Peyer's patch (tissue), 4 donors: ENCODE data around the gene ENAH. TPM values are rescaled to one million over a fixed set of nuclear protein-coding genes. Genes with fewer than 3 reads are reported as not detected.
"Not testable (repeated sequence)": the region's sequence is repeated elsewhere in the genome, so short reads cannot be mapped to it uniquely, and the experiment has no call there.

ENCODE experiments used
- DNase-seq, 3 donors: peaks; one replicate each; pipeline ENCODE4 v3.0.0-alpha.2; 2017 to 2019
- H3K27ac ChIP-seq, 4 donors: fragments of 200-600 bp; sonication (generic); one replicate each; pipeline ENCODE4 v1.5.1; 2016 to 2019
- H3K27me3 ChIP-seq, 2 donors: fragments of 200-600 bp; sonication (generic); one replicate each; pipeline ENCODE4 v1.5.1; 2019
- H3K36me3 ChIP-seq, 3 donors: fragments of 200-600 bp; sonication (generic); one replicate each; pipeline ENCODE4 v1.5.1; 2016 to 2019
- H3K4me1 ChIP-seq, 4 donors: fragments of 200-600 bp; sonication (generic); one replicate each; pipeline ENCODE4 v1.5.1; 2016 to 2019
- H3K4me3 ChIP-seq, 4 donors: fragments of 200-600 bp; sonication (generic); 1 replicate in 3 of 4; 2 replicates in 1 of 4; pipeline ENCODE4 v1.5.1; 2016 to 2019; ENCODE audit warnings: mild to moderate bottlenecking in 1 of 4
- H3K9me3 ChIP-seq, 4 donors: fragments of 200-600 bp; sonication (generic); one replicate each; pipeline ENCODE4 v1.5.1; 2016 to 2019; ENCODE audit warnings: mild to moderate bottlenecking in 1 of 4
- POLR2A ChIP-seq, 2 donors: fragments of 450-650 bp; IDR thresholded peaks; one replicate each; pipeline ENCODE4 v1.5.1; 2017; ENCODE audit warnings: antibody characterized with exemption in 2 of 2, mild to moderate bottlenecking in 2 of 2, moderate library complexity in 2 of 2
- total RNA-seq, 4 donors: library from RNA; depleted of rRNA; stranded (reverse); fragments of >200 nt; gene quantifications; one replicate each; pipeline ENCODE4 v1.1.0, GENCODE V29; 2016
- TF ChIP-seq, protein P1 (sequence below), 6 experiments: fragments of 450-650 bp in 4 of 6; fragments of 200-600 bp in 2 of 6; sonication (generic) in 1 of 6; IDR thresholded peaks; one replicate each; pipeline ENCODE4 v1.5.1; 2017 to 2019; ENCODE audit warnings: antibody characterized with exemption in 6 of 6, mild to moderate bottlenecking in 3 of 6, moderate library complexity in 1 of 6

Gene ENAH
- total RNA-seq, 4 donors from 2014 or later: 7.6 to 51.2 (median 16.5) TPM

- Histone ChIP-seq H3K36me3 (no peaks in the 10 kb centered on the region), H3K4me3 (no peak overlapping the region), H3K27ac (no peak overlapping the region), H3K27me3 (no peaks in the 10 kb centered on the region), H3K9me3 (no peaks in the 10 kb centered on the region), H3K4me1 (peaks cover 0 to 5% (median 0%) of the 10 kb centered on the region in 4 donors)
- TF ChIP-seq POLR2A (IDR thresholded peaks at IDR 0.05): no peak
- TF ChIP-seq, protein P1, sequence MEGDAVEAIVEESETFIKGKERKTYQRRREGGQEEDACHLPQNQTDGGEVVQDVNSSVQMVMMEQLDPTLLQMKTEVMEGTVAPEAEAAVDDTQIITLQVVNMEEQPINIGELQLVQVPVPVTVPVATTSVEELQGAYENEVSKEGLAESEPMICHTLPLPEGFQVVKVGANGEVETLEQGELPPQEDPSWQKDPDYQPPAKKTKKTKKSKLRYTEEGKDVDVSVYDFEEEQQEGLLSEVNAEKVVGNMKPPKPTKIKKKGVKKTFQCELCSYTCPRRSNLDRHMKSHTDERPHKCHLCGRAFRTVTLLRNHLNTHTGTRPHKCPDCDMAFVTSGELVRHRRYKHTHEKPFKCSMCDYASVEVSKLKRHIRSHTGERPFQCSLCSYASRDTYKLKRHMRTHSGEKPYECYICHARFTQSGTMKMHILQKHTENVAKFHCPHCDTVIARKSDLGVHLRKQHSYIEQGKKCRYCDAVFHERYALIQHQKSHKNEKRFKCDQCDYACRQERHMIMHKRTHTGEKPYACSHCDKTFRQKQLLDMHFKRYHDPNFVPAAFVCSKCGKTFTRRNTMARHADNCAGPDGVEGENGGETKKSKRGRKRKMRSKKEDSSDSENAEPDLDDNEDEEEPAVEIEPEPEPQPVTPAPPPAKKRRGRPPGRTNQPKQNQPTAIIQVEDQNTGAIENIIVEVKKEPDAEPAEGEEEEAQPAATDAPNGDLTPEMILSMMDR (IDR thresholded peaks at IDR 0.05): no peak
- no peak for DNase-seq
Observed at GRCh38 chr1:225635649-225636048, 17.3 kb downstream of the ENAH start.

- not testable (repeated sequence) for DNase-seq, H3K4me3 ChIP-seq, H3K27ac ChIP-seq, H3K9me3 ChIP-seq, H3K27me3 ChIP-seq, H3K4me1 ChIP-seq, H3K36me3 ChIP-seq
Observed at GRCh38 chr1:225632836-225633235, 20.1 kb downstream of the ENAH start.

DNA sequence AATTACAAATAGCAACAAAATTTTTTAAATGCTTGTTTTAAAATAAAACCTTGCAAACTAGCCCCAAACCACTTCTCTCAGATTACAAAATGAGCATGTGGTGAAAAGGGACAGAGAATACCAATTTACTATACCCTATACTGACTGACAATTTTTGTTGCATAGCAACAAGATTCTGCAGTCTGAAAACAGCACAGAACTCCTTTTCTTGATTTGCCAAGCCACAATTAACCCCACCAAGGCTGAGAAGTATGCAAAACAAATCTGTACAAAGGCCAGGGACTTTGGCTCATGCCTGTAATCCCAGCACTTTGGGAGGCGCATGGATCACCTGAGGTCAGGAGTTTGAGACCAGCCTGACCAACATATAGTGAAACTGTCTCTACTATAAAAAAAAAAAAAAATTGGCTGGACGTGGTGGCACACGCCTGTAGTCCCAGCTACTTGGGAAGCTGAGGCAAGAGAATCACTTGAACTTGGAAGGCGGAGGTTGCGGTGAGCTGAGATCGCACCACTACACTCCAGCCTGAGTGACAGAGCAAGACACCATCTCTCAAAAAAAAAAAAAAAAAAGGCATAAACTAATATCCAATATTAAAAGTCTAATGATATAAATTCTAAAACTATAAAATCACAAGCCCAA is 21.8 kb downstream of the ENAH start:
- H3K4me1 ChIP-seq: peaks cover 0 to 5% (median 0%) of the 10 kb centered on the region in 4 donors
- no peak overlapping the region for H3K4me3 ChIP-seq
- DNase-seq: no peak
- no peaks in the 10 kb centered on the region for H3K27me3 ChIP-seq
- TF ChIP-seq, protein P1 (IDR thresholded peaks at IDR 0.05): no peak
- no peak for TF ChIP-seq POLR2A (IDR thresholded peaks at IDR 0.05)
- H3K36me3 ChIP-seq: no peaks in the 10 kb centered on the region
- no peak overlapping the region for H3K27ac ChIP-seq
- H3K9me3 ChIP-seq: no peaks in the 10 kb centered on the region

- H3K36me3 ChIP-seq: no peaks in the 10 kb centered on the region
- no peak for DNase-seq
- peaks cover 0 to 5% (median 0%) of the 10 kb centered on the region in 4 donors for H3K4me1 ChIP-seq
- TF ChIP-seq, protein P1 (IDR thresholded peaks at IDR 0.05): no peak
- TF ChIP-seq POLR2A (IDR thresholded peaks at IDR 0.05): no peak
- no peaks in the 10 kb centered on the region for H3K9me3 ChIP-seq
- H3K27me3 ChIP-seq: no peaks in the 10 kb centered on the region
- H3K4me3 ChIP-seq: no peak overlapping the region
- H3K27ac ChIP-seq: no peak overlapping the region
Observed at GRCh38 chr1:225629483-225629882, 23.4 kb downstream of the ENAH start.

DNA sequence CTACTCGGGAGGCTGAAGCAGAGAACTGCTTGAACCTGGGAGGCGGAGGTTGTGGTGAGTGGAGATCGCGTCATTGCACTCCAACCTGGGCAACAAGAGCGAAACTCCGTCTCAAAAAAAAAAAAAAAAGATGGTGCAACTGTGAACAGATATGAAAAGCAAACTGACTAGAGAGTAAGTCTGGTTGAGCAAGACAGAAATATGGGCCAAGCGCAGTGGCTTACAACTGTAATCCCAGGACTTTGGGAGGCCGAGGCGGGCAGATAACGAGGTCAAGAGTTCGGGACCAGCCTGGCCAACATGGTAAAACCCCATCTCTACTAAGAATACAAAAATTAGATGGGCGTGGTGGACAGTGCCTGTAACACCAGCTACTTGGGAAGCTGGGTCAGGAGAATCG is 24.1 kb downstream of the ENAH start:
- H3K9me3 ChIP-seq, DNase-seq, H3K36me3 ChIP-seq, H3K27me3 ChIP-seq, H3K4me3 ChIP-seq, H3K27ac ChIP-seq, H3K4me1 ChIP-seq: not testable (repeated sequence)

GRCh38 chr1:225627304-225627947 is 25.5 kb downstream of the ENAH start:
- H3K36me3 ChIP-seq: no peaks in the 10 kb centered on the region
- no peak for TF ChIP-seq POLR2A (IDR thresholded peaks at IDR 0.05)
- TF ChIP-seq, protein P1 (IDR thresholded peaks at IDR 0.05): no peak
- no peak for DNase-seq
- H3K9me3 ChIP-seq: no peaks in the 10 kb centered on the region
- H3K27me3 ChIP-seq: no peaks in the 10 kb centered on the region
- H3K4me1 ChIP-seq: peaks cover 0 to 5% (median 0%) of the 10 kb centered on the region in 4 donors
- no peak overlapping the region for H3K27ac ChIP-seq
- no peak overlapping the region for H3K4me3 ChIP-seq
